ENCODE measurements around the gene PDRG1. TPM values are rescaled to one million over a fixed set of nuclear protein-coding genes. Genes with fewer than 3 reads are reported as not detected.

Gene PDRG1
- total and polyA plus RNA-seq, 2 donors (not counting 1 experiment from before 2014, with no cell fraction given), result 12.7 to 18.6 TPM

- POLR2A ChIA-PET, result no interaction called here
- Histone ChIP-seq H3K79me2 (ENCODE audit: control insufficient read depth, insufficient read depth, low read length) (no peaks in the 10 kb centered on the region), H3K4me3 (ENCODE audit: control extremely low read depth in 1 of 5, extremely low read depth in 1 of 5, insufficient read depth in 1 of 5, low read depth in 2 of 5, low read length in 4 of 5) (no peak overlapping the region), H2AFZ (ENCODE audit: insufficient read depth, low read depth, low read length, poor library complexity, severe bottlenecking) (no peak overlapping the region), H3K36me3 (replicated peaks in 1 of 2; ENCODE audit: control extremely low read depth in 1 of 2, control insufficient read depth in 1 of 2, extremely low read depth in 1 of 2, insufficient read depth in 2 of 2, low read length in 1 of 2) (no peaks in the 10 kb centered on the region), H3K9ac (ENCODE audit: low read length) (no peak overlapping the region), H3K4me1 (ENCODE audit: control insufficient read depth in 2 of 2, insufficient read depth in 2 of 2, low read length in 2 of 2) (peaks cover 5 to 12% of the 10 kb centered on the region in 2 donors), H3K27ac (ENCODE audit: low read length in 2 of 2) (no peak overlapping the region), H3K9me3 (ENCODE audit: control extremely low read depth in 1 of 3, control insufficient read depth in 2 of 3, insufficient read depth in 1 of 3, low read length in 2 of 3) (no peaks in the 10 kb centered on the region), H3K4me2 (replicated peaks; ENCODE audit: low read depth, low read length, poor library complexity, severe bottlenecking) (no peak overlapping the region), H3K27me3 (replicated peaks in 1 of 4; ENCODE audit: control extremely low read depth in 1 of 4, control insufficient read depth in 3 of 4, insufficient read depth in 4 of 4, low read length in 3 of 4) (peaks cover 0 to 20% (median 5%) of the 10 kb centered on the region in 4 experiments), H4K20me1 (ENCODE audit: control insufficient read depth, insufficient read depth, low read length, poor library complexity, severe bottlenecking) (no peaks in the 10 kb centered on the region)
- no peak for TF ChIP-seq EZH2 (IDR thresholded peaks at IDR 0.05; ENCODE audit: borderline replicate concordance, insufficient read depth, low read depth, low read length, poor library complexity, severe bottlenecking)
- TF ChIP-seq, protein P1, sequence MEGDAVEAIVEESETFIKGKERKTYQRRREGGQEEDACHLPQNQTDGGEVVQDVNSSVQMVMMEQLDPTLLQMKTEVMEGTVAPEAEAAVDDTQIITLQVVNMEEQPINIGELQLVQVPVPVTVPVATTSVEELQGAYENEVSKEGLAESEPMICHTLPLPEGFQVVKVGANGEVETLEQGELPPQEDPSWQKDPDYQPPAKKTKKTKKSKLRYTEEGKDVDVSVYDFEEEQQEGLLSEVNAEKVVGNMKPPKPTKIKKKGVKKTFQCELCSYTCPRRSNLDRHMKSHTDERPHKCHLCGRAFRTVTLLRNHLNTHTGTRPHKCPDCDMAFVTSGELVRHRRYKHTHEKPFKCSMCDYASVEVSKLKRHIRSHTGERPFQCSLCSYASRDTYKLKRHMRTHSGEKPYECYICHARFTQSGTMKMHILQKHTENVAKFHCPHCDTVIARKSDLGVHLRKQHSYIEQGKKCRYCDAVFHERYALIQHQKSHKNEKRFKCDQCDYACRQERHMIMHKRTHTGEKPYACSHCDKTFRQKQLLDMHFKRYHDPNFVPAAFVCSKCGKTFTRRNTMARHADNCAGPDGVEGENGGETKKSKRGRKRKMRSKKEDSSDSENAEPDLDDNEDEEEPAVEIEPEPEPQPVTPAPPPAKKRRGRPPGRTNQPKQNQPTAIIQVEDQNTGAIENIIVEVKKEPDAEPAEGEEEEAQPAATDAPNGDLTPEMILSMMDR (IDR thresholded peaks at IDR 0.05), result no peak
- H3K4me1 Mint-ChIP-seq, result peaks cover 4% of the 10 kb centered on the region
- peaks cover 26% of the 10 kb centered on the region for H3K27me3 Mint-ChIP-seq
- CTCF ChIA-PET, result no interaction called here
- no peak overlapping the region for H3K4me3 Mint-ChIP-seq
- no peaks in the 10 kb centered on the region for H3K9me3 Mint-ChIP-seq (ENCODE audit: insufficient read depth)
- DNase-seq, result no peak
- 68% methylated on average over 2 of the region's 6 CpGs for WGBS (ENCODE audit: insufficient coverage)
- no peak for ATAC-seq (ENCODE audit: low read depth)
- H3K27ac Mint-ChIP-seq, result no peak overlapping the region
- intact Hi-C loops (cut with micrococcal nuclease), result no loop called here
These were observed 38.9 kb upstream of the PDRG1 start for GRCh38 chr20:31990641-31991338.

- peaks cover 0 to 10% (median 2%) of the 10 kb centered on the region in 4 experiments for H3K27me3 ChIP-seq (replicated peaks in 1 of 4; ENCODE audit: control extremely low read depth in 1 of 4, control insufficient read depth in 3 of 4, insufficient read depth in 4 of 4, low read length in 3 of 4)
- no peak overlapping the region for H3K9ac ChIP-seq (ENCODE audit: low read length)
- H4K20me1 ChIP-seq (ENCODE audit: control insufficient read depth, insufficient read depth, low read length, poor library complexity, severe bottlenecking), result no peaks in the 10 kb centered on the region
- ATAC-seq (ENCODE audit: low read depth) (no peak), DNase-seq (no peak)
- no peak overlapping the region for H3K4me3 ChIP-seq (ENCODE audit: control extremely low read depth in 1 of 5, extremely low read depth in 1 of 5, insufficient read depth in 1 of 5, low read depth in 2 of 5, low read length in 4 of 5)
- CTCF ChIA-PET, result no interaction called here
- intact Hi-C loops (cut with micrococcal nuclease), result no loop called here
- H3K4me1 ChIP-seq (ENCODE audit: control insufficient read depth in 2 of 2, insufficient read depth in 2 of 2, low read length in 2 of 2), result no peaks in the 10 kb centered on the region
- 87% methylated on average over 8 of the region's 8 CpGs for WGBS (ENCODE audit: insufficient coverage)
- TF ChIP-seq EZH2 (IDR thresholded peaks at IDR 0.05; ENCODE audit: borderline replicate concordance, insufficient read depth, low read depth, low read length, poor library complexity, severe bottlenecking), result no peak
- TF ChIP-seq, protein P1 (IDR thresholded peaks at IDR 0.05), result no peak
- POLR2A ChIA-PET, result no interaction called here
- H2AFZ ChIP-seq (ENCODE audit: insufficient read depth, low read depth, low read length, poor library complexity, severe bottlenecking), result no peak overlapping the region
- no peak overlapping the region for H3K4me3 Mint-ChIP-seq
- no peaks in the 10 kb centered on the region for H3K4me1 Mint-ChIP-seq
- H3K9me3 ChIP-seq (ENCODE audit: control extremely low read depth in 1 of 3, control insufficient read depth in 2 of 3, insufficient read depth in 1 of 3, low read length in 2 of 3), result no peaks in the 10 kb centered on the region
- no peak overlapping the region for H3K27ac ChIP-seq (ENCODE audit: low read length in 2 of 2)
- no peaks in the 10 kb centered on the region for H3K9me3 Mint-ChIP-seq (ENCODE audit: insufficient read depth)
- no peak overlapping the region for H3K27ac Mint-ChIP-seq
- H3K27me3 Mint-ChIP-seq, result peaks cover 18% of the 10 kb centered on the region
- H3K36me3 ChIP-seq (replicated peaks in 1 of 2; ENCODE audit: control extremely low read depth in 1 of 2, control insufficient read depth in 1 of 2, extremely low read depth in 1 of 2, insufficient read depth in 2 of 2, low read length in 1 of 2), result no peaks in the 10 kb centered on the region
- H3K4me2 ChIP-seq (replicated peaks; ENCODE audit: low read depth, low read length, poor library complexity, severe bottlenecking), result no peak overlapping the region
- H3K79me2 ChIP-seq (ENCODE audit: control insufficient read depth, insufficient read depth, low read length), result no peaks in the 10 kb centered on the region
These were observed 37.3 kb upstream of the PDRG1 start for GRCh38 chr20:31989030-31989645.
